Measurements from ENCODE around the gene DCPS.

DCPS gene

GRCh38 chr11:126329644-126330211 is 25.9 kb downstream of the DCPS start:
- Histone ChIP-seq H4K20me1 (ENCODE audit: low read depth, low read length) (no peaks in the 10 kb centered on the region), H3K9me3 (ENCODE audit: insufficient read depth, low read length) (no peaks in the 10 kb centered on the region), H3K27ac (ENCODE audit: low read depth, low read length) (no peak overlapping the region), H3K79me2 (ENCODE audit: insufficient read depth, low read length) (no peaks in the 10 kb centered on the region), H3K4me3 (ENCODE audit: insufficient read depth, low read length, poor library complexity, severe bottlenecking) (no peak overlapping the region), H3K9me2 (replicated peaks; ENCODE audit: insufficient read depth, low read length) (no peaks in the 10 kb centered on the region), H3K4me2 (ENCODE audit: low read depth, low read length, poor library complexity, severe bottlenecking) (no peak overlapping the region), H3K27me3 (ENCODE audit: low read length) (no peaks in the 10 kb centered on the region), H3K36me3 (ENCODE audit: low read length) (no peaks in the 10 kb centered on the region), H3F3A (ENCODE audit: insufficient read depth) (no peaks in the 10 kb centered on the region), H2AFZ (ENCODE audit: low read depth, low read length, severe bottlenecking) (no peak overlapping the region), H3K9ac (ENCODE audit: low read length) (no peak overlapping the region)
- TF ChIP-seq CTCF (IDR thresholded peaks at IDR 0.05; ENCODE audit: insufficient read depth, low read length, poor library complexity, severe bottlenecking) (no peak), EZH2phosphoT487 (conservative IDR thresholded peaks at IDR 0.05; ENCODE audit: low read length) (no peak)

- no peaks in the 10 kb centered on the region for H3K79me2 ChIP-seq (ENCODE audit: insufficient read depth, low read length)
- H3K9me2 ChIP-seq (replicated peaks; ENCODE audit: insufficient read depth, low read length): no peaks in the 10 kb centered on the region
- no peaks in the 10 kb centered on the region for H3F3A ChIP-seq (ENCODE audit: insufficient read depth)
- no peak overlapping the region for H3K27ac ChIP-seq (ENCODE audit: low read depth, low read length)
- no peak overlapping the region for H3K9ac ChIP-seq (ENCODE audit: low read length)
- H3K4me3 ChIP-seq (ENCODE audit: insufficient read depth, low read length, poor library complexity, severe bottlenecking): no peak overlapping the region
- no peak for TF ChIP-seq CTCF (IDR thresholded peaks at IDR 0.05; ENCODE audit: insufficient read depth, low read length, poor library complexity, severe bottlenecking)
- H3K27me3 ChIP-seq (ENCODE audit: low read length): no peaks in the 10 kb centered on the region
- H3K4me2 ChIP-seq (ENCODE audit: low read depth, low read length, poor library complexity, severe bottlenecking): no peak overlapping the region
- no peaks in the 10 kb centered on the region for H3K9me3 ChIP-seq (ENCODE audit: insufficient read depth, low read length)
- H2AFZ ChIP-seq (ENCODE audit: low read depth, low read length, severe bottlenecking): no peak overlapping the region
- H3K36me3 ChIP-seq (ENCODE audit: low read length): no peaks in the 10 kb centered on the region
- no peaks in the 10 kb centered on the region for H4K20me1 ChIP-seq (ENCODE audit: low read depth, low read length)
Measured at GRCh38 chr11:126331286-126331685, 27.4 kb downstream of the DCPS start.

- no peak for TF ChIP-seq EZH2phosphoT487 (conservative IDR thresholded peaks at IDR 0.05; ENCODE audit: low read length)
- TF ChIP-seq CTCF (IDR thresholded peaks at IDR 0.05; ENCODE audit: insufficient read depth, low read length, poor library complexity, severe bottlenecking): no peak
- H3K36me3 ChIP-seq (ENCODE audit: low read length): no peaks in the 10 kb centered on the region
- H3K79me2 ChIP-seq (ENCODE audit: insufficient read depth, low read length): no peaks in the 10 kb centered on the region
- H3K27me3 ChIP-seq (ENCODE audit: low read length): no peaks in the 10 kb centered on the region
- no peaks in the 10 kb centered on the region for H3K9me3 ChIP-seq (ENCODE audit: insufficient read depth, low read length)
- no peak overlapping the region for H3K27ac ChIP-seq (ENCODE audit: low read depth, low read length)
- no peak overlapping the region for H3K9ac ChIP-seq (ENCODE audit: low read length)
- no peak overlapping the region for H2AFZ ChIP-seq (ENCODE audit: low read depth, low read length, severe bottlenecking)
- H3F3A ChIP-seq (ENCODE audit: insufficient read depth): no peaks in the 10 kb centered on the region
- H3K4me2 ChIP-seq (ENCODE audit: low read depth, low read length, poor library complexity, severe bottlenecking): no peak overlapping the region
- no peaks in the 10 kb centered on the region for H4K20me1 ChIP-seq (ENCODE audit: low read depth, low read length)
- no peaks in the 10 kb centered on the region for H3K9me2 ChIP-seq (replicated peaks; ENCODE audit: insufficient read depth, low read length)
- no peak overlapping the region for H3K4me3 ChIP-seq (ENCODE audit: insufficient read depth, low read length, poor library complexity, severe bottlenecking)
Measured at GRCh38 chr11:126332221-126332711, 28.4 kb downstream of the DCPS start.

All from SU-DHL-6 (cell line).